KMS-11 (cell line): Measurements from ENCODE around the gene ANKS4B.

Source experiments
- H2AFZ ChIP-seq: fragments of 200-600 bp; sonication (generic); 2 replicates; pipeline ENCODE4 v1.6.1; 2016; ENCODE audit warnings: antibody characterized with exemption, mixed run types, low read depth
- H3K27ac ChIP-seq: fragments of 200-600 bp; sonication (generic); 2 replicates; pipeline ENCODE4 v1.6.1; 2016; ENCODE audit warnings: mild to moderate bottlenecking, mixed run types
- H3K27me3 ChIP-seq: fragments of 200-600 bp; sonication (generic); 2 replicates; pipeline ENCODE4 v1.6.1; 2017; ENCODE audit warnings: mild to moderate bottlenecking, low read depth, mixed run types, moderate library complexity; ENCODE audit not compliant: insufficient read depth
- H3K36me3 ChIP-seq: fragments of 200-600 bp; sonication (generic); 2 replicates; pipeline ENCODE4 v1.6.1; 2017; ENCODE audit warnings: mild to moderate bottlenecking, mixed run types; ENCODE audit not compliant: insufficient read depth
- H3K4me1 ChIP-seq: fragments of 200-600 bp; sonication (generic); 2 replicates; pipeline ENCODE4 v1.6.1; 2016; ENCODE audit warnings: mild to moderate bottlenecking, low read depth, mixed run types; ENCODE audit not compliant: poor library complexity, severe bottlenecking
- H3K4me2 ChIP-seq: fragments of 200-600 bp; sonication (generic); 2 replicates; pipeline ENCODE4 v1.7.0; 2016; ENCODE audit warnings: mild to moderate bottlenecking, mixed run types
- H3K4me3 ChIP-seq: fragments of 200-600 bp; sonication (generic); IDR thresholded peaks from 2 replicates; pipeline ENCODE4 v1.6.1; 2017; ENCODE audit warnings: low read depth, low read length, mixed read lengths; ENCODE audit not compliant: insufficient read depth
- H3K79me2 ChIP-seq: fragments of 200-600 bp; sonication (generic); 2 replicates; pipeline ENCODE4 v1.6.1; 2016; ENCODE audit warnings: low read depth, mixed run types; ENCODE audit not compliant: insufficient read depth
- H3K9ac ChIP-seq: fragments of 200-600 bp; sonication (generic); 2 replicates; pipeline ENCODE4 v1.6.1; 2016; ENCODE audit warnings: mild to moderate bottlenecking, mixed run types
- H4K20me1 ChIP-seq: fragments of 200-600 bp; sonication (generic); 2 replicates; pipeline ENCODE4 v1.6.1; 2016; ENCODE audit warnings: mild to moderate bottlenecking, mixed run types; ENCODE audit not compliant: insufficient read depth
- TF ChIP-seq, protein P1 (sequence below): fragments of 200-600 bp; sonication (generic); conservative IDR thresholded peaks from 2 replicates; pipeline ENCODE4 v1.6.1; 2017; ENCODE audit warnings: low read depth, mild to moderate bottlenecking, antibody characterized with exemption, low read length, moderate library complexity, mixed read lengths

The ANKS4B gene

DNA sequence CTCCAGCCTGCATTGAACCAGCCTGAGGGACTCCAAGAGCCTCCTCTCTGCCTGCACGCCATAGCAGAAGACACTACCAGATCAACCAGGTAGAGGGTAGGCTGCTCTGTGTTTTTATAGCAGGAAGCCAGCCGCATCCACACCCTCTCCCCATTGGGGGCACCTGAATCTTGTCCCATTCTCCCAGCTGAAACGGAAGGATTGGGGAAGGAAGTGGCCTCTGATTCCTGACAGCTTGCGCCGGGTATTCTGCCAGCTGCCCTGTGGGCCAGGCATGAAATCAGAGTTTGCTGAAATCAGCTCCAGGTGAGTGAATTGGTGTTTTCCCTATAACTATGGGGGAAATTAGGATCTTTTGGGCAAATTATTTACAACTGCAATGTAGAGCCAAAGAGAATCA lies 22.0 kb upstream of the ANKS4B start, which contains the start of gene ZP2:
Gene ZP2, minus strand, starts transcription at position 89 of the 400 bp plus-strand sequence. Its CDS starts 27 bp downstream, at position 62.
- Histone ChIP-seq H3K27ac (no peak within 1 kb of the TSS), H3K27me3 (no peaks in the 10 kb centered on the region), H3K4me2 (no peak within 1 kb of the TSS), H3K4me3 (no peak within 1 kb of the TSS), H3K36me3 (no peaks in the 10 kb centered on the region), H3K79me2 (no peaks in the 10 kb centered on the region), H2AFZ (no peak within 1 kb of the TSS), H3K9ac (no peak within 1 kb of the TSS), H4K20me1 (no peaks in the 10 kb centered on the region), H3K4me1 (no peaks in the 10 kb centered on the region)
- TF ChIP-seq, protein P1, sequence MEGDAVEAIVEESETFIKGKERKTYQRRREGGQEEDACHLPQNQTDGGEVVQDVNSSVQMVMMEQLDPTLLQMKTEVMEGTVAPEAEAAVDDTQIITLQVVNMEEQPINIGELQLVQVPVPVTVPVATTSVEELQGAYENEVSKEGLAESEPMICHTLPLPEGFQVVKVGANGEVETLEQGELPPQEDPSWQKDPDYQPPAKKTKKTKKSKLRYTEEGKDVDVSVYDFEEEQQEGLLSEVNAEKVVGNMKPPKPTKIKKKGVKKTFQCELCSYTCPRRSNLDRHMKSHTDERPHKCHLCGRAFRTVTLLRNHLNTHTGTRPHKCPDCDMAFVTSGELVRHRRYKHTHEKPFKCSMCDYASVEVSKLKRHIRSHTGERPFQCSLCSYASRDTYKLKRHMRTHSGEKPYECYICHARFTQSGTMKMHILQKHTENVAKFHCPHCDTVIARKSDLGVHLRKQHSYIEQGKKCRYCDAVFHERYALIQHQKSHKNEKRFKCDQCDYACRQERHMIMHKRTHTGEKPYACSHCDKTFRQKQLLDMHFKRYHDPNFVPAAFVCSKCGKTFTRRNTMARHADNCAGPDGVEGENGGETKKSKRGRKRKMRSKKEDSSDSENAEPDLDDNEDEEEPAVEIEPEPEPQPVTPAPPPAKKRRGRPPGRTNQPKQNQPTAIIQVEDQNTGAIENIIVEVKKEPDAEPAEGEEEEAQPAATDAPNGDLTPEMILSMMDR: no peak

GRCh38 chr16:21214086-21214485 lies 19.4 kb upstream of the ANKS4B start:
- no peak overlapping the region for H3K4me2 ChIP-seq
- H3K4me1 ChIP-seq: no peaks in the 10 kb centered on the region
- H3K9ac ChIP-seq: no peak overlapping the region
- no peaks in the 10 kb centered on the region for H3K79me2 ChIP-seq
- H4K20me1 ChIP-seq: no peaks in the 10 kb centered on the region
- no peaks in the 10 kb centered on the region for H3K36me3 ChIP-seq
- H2AFZ ChIP-seq: no peak overlapping the region
- no peak overlapping the region for H3K4me3 ChIP-seq
- no peaks in the 10 kb centered on the region for H3K27me3 ChIP-seq
- TF ChIP-seq, protein P1: no peak
- no peak overlapping the region for H3K27ac ChIP-seq

- TF ChIP-seq, protein P1: no peak
- no peak overlapping the region for H2AFZ ChIP-seq
- no peaks in the 10 kb centered on the region for H3K4me1 ChIP-seq
- H4K20me1 ChIP-seq: no peaks in the 10 kb centered on the region
- no peaks in the 10 kb centered on the region for H3K27me3 ChIP-seq
- no peaks in the 10 kb centered on the region for H3K36me3 ChIP-seq
- H3K4me3 ChIP-seq: no peak overlapping the region
- H3K27ac ChIP-seq: no peak overlapping the region
- H3K9ac ChIP-seq: no peak overlapping the region
- no peaks in the 10 kb centered on the region for H3K79me2 ChIP-seq
- no peak overlapping the region for H3K4me2 ChIP-seq
Measured at GRCh38 chr16:21217121-21217520, 16.4 kb upstream of the ANKS4B start.

DNA sequence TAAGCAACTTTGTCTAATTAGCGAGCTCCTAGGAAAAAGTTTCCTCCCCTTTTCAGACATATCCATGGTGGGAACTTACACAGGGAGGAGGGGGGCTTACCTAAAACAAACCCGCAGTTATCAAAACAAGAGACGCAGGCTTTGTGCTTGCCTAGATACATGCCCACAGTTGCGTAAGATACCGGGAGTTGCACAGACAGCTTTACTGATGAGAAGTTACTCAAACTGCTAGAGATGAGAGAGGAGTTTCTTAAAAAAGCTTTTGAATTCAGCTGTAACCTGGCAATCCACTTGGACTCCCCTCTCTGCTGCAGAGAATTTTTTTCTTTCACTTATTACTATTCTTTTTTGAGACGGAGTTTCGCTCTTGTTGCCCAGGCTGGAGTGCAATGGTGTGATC lies 15.3 kb upstream of the ANKS4B start:
- no peaks in the 10 kb centered on the region for H3K27me3 ChIP-seq
- no peaks in the 10 kb centered on the region for H3K4me1 ChIP-seq
- H3K36me3 ChIP-seq: no peaks in the 10 kb centered on the region
- H3K9ac ChIP-seq: no peak overlapping the region
- no peak overlapping the region for H3K4me2 ChIP-seq
- no peaks in the 10 kb centered on the region for H4K20me1 ChIP-seq
- H3K27ac ChIP-seq: no peak overlapping the region
- no peaks in the 10 kb centered on the region for H3K79me2 ChIP-seq
- H3K4me3 ChIP-seq: no peak overlapping the region
- H2AFZ ChIP-seq: no peak overlapping the region
- TF ChIP-seq, protein P1: no peak
